Thyroid gland (tissue), 4 donors: ENCODE measurements around the gene RNF214.

Source experiments
- POLR2A ChIP-seq, 2 donors: fragments of 450-650 bp; IDR thresholded peaks; one replicate each; pipeline ENCODE4 v1.6.1; 2017; ENCODE audit warnings: antibody characterized with exemption in 2 of 2, mild to moderate bottlenecking in 2 of 2, moderate library complexity in 1 of 2
- TF ChIP-seq, protein P1 (sequence below), 6 experiments: fragments of 200-600 bp in 3 of 6; fragments of 450-650 bp in 3 of 6; sonication (generic) in 3 of 6; IDR thresholded peaks; one replicate each; pipeline ENCODE4 v1.5.1; 2016 to 2019; ENCODE audit warnings: antibody characterized with exemption in 6 of 6, mild to moderate bottlenecking in 2 of 6, inconsistent platforms in 1 of 6, moderate library complexity in 1 of 6

DNA sequence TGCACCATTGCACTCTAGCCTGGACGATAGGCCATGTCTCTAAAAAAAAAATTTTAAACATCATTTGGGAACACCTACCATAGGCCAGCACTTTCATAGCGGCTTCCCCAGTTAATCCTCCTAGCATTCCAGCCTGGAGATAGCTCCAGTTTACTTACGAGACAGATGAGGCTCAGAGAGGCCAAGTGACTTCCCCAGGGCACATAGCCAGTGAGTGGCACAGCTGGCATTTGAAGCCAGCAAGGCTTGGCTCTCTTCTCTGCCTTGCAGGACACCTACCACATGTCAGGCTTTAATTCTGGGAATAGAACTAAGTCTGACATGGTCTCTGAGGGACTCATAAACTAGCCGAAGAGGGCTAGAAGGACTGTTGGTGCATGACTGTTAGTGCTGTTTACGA is 38.2 kb upstream of the RNF214 start:
- TF ChIP-seq, protein P1, sequence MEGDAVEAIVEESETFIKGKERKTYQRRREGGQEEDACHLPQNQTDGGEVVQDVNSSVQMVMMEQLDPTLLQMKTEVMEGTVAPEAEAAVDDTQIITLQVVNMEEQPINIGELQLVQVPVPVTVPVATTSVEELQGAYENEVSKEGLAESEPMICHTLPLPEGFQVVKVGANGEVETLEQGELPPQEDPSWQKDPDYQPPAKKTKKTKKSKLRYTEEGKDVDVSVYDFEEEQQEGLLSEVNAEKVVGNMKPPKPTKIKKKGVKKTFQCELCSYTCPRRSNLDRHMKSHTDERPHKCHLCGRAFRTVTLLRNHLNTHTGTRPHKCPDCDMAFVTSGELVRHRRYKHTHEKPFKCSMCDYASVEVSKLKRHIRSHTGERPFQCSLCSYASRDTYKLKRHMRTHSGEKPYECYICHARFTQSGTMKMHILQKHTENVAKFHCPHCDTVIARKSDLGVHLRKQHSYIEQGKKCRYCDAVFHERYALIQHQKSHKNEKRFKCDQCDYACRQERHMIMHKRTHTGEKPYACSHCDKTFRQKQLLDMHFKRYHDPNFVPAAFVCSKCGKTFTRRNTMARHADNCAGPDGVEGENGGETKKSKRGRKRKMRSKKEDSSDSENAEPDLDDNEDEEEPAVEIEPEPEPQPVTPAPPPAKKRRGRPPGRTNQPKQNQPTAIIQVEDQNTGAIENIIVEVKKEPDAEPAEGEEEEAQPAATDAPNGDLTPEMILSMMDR (IDR thresholded peaks at IDR 0.05) = no peak
- TF ChIP-seq POLR2A (IDR thresholded peaks at IDR 0.05) = no peak
